HG03039 (cell line): ENCODE results near the gene LYSMD1.

Experiments used
- ATAC-seq: cut with Tn5 transposase; IDR thresholded peaks from one replicate; pipeline ENCODE4 v1.9.1; 2021; ENCODE audit warnings: mild to moderate bottlenecking, moderate library complexity; ENCODE audit not compliant: unreplicated experiment

Gene LYSMD1

DNA sequence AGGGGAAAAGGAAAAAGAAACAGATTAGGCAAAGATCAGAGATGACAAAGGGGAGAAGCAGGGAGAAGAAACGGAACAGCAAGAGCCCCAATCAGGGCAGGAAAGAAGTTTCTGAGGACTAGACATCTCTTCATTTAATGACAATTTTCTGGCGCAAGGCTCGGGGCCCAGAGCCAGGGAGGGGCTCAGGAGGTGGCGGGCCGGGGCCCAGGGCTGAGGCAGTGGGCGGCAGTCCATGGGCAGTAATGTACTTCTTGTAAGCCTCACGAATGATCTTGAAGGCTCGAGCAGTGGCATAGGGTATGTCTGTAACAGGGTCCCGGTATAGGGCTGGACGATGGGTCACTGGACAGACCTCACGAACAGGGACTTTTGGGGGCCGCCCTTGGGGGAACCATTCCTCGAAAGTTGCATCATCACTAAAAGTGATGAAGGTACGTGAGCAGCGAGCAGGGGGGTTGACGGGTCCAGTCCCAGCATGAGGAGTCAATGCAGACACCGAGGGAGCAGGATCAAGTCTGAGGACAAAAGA, 10.9 kb upstream of the LYSMD1 start:
- no peak for ATAC-seq

DNA sequence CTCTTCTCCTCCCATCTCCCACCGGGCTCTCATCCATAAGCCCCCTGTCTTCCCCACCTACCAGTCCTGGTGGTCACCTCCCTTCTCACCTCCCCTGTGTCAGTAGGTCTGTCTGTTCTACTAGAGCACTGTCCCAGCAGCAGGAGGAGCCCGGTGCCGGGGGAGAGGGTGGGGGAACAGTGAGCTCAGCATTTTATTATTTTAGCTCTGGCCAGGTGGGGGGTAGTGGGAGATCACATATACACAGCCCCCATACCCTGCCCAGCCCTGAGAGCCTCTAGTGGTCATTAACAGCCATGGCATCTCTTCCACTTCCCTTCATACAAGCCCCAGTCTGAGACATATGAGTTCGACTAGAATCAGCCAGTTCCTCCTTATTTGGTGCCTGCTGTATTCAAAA, 10.2 kb upstream of the LYSMD1 start, which contains the start of gene TMOD4:
TMOD4 (minus strand) TSS at position 119 of the 400 bp plus-strand sequence. CDS start 1,106 bp downstream, outside the sequence.
- ATAC-seq, result no peak

DNA sequence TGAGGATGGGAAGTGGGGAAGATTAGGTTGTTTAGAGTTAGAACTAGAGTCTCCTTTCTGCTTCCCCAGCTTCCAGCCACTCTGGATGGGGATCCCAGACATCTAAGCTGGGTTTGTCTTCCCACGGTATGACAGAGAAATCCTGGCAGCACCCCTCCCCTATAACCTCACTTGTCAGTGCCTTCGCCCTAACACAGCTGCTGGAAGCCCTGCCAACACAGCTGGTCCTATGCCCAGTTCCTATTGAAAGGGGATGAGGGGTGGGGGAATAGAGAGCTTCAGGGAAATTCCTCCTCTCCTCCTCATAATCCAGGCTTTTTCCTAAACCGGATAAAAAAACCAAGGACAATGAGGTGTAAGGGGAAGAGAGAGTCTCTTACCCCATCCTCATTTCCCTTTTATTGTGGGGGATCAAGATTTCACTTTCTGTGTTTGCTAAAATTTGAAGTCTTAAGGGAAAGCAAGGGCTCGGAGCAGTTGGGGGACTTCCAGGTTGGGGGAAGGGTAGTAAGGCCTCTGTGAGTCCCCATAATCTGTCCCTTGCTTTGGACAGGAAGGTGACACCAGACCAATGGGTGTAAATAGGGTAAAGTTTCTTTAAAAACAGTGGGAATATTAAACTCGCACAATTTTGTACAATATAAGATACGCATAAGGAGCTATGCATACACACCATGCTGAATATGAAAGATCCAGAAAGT, 9.5 kb upstream of the LYSMD1 start:
- ATAC-seq, result no peak

GRCh38 chr1:151171190-151171589, 5.5 kb upstream of the LYSMD1 start:
- no peak for ATAC-seq

DNA sequence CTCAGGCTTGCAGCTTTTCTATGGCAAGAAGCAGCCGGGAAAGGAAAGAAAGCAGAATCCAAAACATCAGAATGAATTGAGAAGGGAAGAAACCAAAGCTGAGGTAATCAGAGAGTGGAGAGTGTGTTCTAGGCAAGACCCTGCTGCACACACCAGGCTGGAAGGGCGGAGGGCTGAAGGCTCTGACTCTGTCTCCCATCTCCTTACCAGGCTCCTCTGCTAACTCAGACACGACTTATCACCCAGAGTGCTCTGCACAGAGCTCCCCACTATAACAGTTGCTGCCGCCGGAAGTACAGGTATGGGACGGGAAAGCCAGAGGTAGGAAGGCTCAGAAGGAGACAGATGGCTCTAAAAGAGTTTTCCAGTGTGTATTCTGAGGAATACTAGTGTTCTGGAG, 1.4 kb upstream of the LYSMD1 start:
- no peak for ATAC-seq

DNA sequence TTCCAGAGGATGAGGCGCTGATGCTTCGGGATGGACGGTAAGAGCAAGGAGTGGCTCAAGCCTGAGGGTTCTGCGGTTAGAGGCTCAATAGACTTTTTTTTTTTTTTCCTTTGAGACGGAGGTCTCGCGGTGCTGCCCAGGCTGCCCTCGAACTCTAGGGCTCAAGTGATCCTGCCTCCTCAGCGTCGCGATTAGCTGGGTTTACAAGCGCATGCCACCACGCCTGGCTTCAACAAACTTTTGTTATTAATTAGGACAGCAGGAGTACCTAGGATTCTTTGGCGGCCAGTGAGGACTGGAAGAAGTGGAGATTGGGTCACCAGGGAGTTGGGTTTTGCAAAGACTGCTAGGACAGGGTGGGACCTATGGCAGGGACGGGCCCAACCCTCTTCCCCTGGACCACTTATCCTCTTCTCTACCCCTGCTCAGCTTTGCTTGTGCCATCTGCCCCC, 829 bp upstream of the LYSMD1 start:
- no peak for ATAC-seq

- ATAC-seq, result peak; percentile 8
Observed at GRCh38 chr1:151165281-151165737, 393 bp downstream of the LYSMD1 start.

GRCh38 chr1:151164732-151165280, 896 bp downstream of the LYSMD1 start:
- ATAC-seq, result no peak

DNA sequence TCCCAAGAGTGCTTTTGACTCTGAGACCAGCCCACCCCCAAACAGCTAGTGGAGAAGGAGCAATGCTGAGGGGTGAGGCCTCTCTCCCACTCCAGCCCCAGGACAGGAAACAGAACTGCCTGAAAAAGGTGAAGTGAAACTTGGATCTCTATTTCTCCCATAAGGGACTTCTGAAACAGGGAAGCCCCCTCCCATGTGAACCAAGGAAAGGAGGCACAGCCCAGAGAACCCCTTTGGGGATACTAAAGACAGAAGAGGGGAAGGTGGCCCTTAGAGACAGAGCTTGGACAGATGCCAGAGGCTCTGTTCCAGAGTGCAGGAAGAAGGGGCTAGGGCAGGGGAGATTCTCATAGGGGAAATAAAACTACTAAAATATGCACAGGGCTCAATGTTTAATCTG, 6.3 kb downstream of the LYSMD1 start:
- no peak for ATAC-seq

DNA sequence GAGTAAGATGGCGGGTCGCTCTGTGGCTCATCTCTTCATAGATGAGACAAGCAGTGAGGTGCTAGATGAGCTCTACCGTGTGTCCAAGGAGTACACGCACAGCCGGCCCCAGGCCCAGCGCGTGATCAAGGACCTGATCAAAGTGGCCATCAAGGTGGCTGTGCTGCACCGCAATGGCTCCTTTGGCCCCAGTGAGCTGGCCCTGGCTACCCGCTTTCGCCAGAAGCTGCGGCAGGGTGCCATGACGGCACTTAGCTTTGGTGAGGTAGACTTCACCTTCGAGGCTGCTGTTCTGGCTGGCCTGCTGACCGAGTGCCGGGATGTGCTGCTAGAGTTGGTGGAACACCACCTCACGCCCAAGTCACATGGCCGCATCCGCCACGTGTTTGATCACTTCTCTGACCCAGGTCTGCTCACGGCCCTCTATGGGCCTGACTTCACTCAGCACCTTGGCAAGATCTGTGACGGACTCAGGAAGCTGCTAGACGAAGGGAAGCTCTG, 6.9 kb downstream of the LYSMD1 start:
- no peak for ATAC-seq

DNA sequence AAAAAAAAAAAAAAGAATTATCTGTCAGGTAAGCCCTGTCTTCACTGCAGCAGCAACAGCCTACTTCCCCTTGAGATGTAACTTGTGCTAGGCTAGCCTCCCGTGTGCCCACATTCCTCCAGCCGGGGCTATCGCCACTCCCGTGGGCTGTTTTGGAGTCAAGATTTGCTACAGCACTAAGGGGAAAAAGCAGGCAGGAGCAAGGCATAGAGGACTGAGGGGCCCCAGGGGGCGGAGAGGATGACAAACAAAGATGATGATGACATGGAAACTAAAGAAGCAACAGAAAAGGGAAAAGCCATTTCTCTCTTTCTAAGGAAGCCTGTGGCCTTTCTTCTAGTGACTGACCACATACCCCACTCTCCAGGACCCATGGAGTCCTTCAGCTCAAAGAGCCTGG, 7.4 kb downstream of the LYSMD1 start:
- no peak for ATAC-seq

GRCh38 chr1:151157067-151157531, 8.6 kb downstream of the LYSMD1 start:
- ATAC-seq, result no peak

DNA sequence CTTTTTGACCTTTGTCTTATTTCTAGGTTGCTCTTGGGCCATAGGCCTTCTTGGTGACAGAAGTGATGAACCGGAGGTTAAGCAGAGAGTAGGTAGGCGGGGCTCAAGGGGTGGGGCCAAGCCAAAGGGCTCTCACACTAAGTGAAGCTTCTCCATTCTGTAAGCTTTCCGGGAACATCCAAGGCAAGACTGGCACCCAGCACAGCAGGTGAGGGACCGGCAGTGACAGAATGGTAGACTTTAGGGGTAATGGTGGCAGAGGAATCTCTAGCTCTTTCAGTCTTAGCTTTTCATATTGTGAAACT, 9.2 kb downstream of the LYSMD1 start, which contains the start of gene TNFAIP8L2:
TNFAIP8L2 (plus strand) TSS at position 135 of the 305 bp plus-strand sequence. CDS start 2,049 bp downstream, outside the sequence.
- ATAC-seq, result no peak

GRCh38 chr1:151147665-151148064, 18.0 kb downstream of the LYSMD1 start:
- no peak for ATAC-seq

DNA sequence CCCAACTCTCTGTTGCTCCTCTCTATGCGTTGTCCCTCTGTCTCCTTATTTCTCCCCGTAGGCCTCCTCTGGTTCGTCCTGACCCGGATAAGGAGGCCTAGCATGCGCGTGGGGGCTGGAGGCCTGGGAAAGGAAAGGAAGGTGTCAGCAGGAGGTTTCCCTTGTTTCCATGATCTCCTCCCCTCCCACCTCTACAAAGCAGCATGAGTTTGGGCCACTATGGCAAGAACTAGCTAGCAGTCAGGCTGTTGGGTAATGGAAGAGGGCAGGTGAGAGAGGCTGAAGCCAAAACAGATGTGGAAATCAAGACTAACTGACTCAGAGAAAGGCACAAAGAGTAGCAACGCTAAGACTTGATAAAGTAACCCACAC, 18.6 kb downstream of the LYSMD1 start:
- ATAC-seq, result no peak

DNA sequence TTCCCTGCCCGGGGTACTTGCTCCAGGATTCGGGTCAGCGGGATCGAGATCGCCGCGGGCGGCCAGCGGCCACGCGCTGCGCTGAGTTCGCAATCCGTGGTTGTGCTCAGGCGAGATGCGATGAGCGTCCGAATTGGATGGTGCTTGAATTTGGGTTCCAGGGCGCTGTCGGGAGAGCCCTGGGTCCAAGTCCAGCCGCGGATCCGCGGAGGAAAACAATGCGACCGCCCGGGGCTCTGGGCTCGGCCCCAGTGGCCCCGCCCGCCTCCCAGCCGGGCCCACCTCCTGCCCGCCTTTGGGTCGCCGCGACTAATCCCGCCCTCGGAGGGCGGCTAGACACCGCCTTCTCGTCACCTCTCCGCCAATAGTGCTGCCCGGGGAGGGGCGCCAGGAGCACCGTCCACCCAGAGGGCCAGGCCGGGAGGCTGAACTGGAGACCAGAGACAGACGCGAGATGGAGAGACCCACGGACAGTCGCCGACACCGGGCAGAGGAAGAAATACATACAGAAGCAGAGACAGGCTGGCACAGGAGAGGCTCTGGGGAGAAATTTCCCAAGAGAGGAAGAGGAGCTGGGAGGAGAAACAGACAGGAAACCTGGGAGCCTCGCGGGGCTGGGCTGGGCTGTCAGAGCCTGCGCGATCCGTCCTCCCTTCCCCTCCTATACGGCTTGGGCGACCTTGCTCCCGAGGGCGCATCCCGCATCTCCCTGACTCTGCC, 19.1 kb downstream of the LYSMD1 start, which contains the start of gene SEMA6C:
SEMA6C (minus strand) TSS at position 220 of the 720 bp plus-strand sequence. CDS start 4,010 bp downstream, outside the sequence.
- peak; percentile 98 for ATAC-seq

- ATAC-seq, result no peak
Observed at GRCh38 chr1:151146072-151146411, 19.7 kb downstream of the LYSMD1 start.

- ATAC-seq, result no peak
Observed at GRCh38 chr1:151145304-151146071, 20.2 kb downstream of the LYSMD1 start.

DNA sequence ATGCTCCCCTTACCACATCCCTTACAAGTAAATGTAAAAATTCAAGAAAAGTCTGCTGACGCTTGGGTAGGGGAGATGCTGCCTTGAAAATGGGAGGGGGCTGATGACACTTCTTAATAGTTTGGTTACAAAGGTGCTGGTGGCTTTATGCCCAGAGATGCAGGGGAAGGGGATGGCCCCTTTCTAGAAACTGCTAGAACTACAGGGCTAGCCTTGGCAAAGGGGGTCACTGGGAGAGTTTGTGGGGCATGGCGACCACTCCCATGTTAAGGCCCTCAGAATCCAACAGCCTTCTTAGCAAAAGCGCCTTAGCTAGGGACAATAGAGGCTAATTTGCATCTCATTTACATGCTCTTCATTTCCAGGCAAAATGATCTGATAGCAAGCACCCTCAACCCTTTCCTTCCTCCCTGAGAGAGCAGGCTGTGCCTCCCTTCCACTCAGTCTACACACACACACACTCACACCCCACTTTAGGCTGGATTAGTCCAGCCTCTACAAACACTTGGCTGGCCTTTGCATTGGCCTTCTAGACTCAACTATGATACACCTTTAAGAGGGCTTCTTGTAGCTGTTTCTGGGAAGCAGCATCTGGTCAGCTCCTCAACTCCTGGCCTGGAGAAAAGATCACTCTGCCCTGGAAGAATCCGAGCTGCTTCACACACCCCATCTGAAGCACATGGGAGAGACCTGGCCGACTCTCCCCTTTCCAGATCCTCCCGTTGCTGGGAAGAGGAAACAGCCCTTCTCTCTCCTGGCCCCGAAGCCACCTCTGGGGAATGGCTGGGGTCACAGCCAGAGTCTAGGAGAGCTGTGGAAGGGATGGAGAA, 21.0 kb downstream of the LYSMD1 start:
- ATAC-seq, result no peak

GRCh38 chr1:151143986-151144385, 21.7 kb downstream of the LYSMD1 start:
- ATAC-seq, result no peak
